GM20000 (cell line): ENCODE data around the gene EFCAB11.
A peak's percentile ranks its signal among the peaks of the same experiment; 100 is the strongest.
"Not testable (repeated sequence)": the region's sequence is repeated elsewhere in the genome, so short reads cannot be mapped to it uniquely, and the experiment has no call there.

Source experiments
- DNase-seq: peaks from one replicate; pipeline ENCODE4 v3.0.0; 2012; ENCODE audit warnings: low spot score
- CTCF ChIP-seq: IDR thresholded peaks from 2 replicates; pipeline ENCODE4 v1.5.1; 2012; ENCODE audit warnings: mild to moderate bottlenecking, control low read depth; ENCODE audit errors: extremely low read depth, missing control alignments

The EFCAB11 gene

GRCh38 chr14:89900802-89901201 lies 53.7 kb downstream of the EFCAB11 start:
- no peak for TF ChIP-seq CTCF
- DNase-seq, result no peak

GRCh38 chr14:89899917-89900663 lies 54.4 kb downstream of the EFCAB11 start:
- TF ChIP-seq CTCF, result peak; percentile 26
- DNase-seq, result peak; percentile 42

- no peak for DNase-seq
- no peak for TF ChIP-seq CTCF
Measured at GRCh38 chr14:89899291-89899690, 55.2 kb downstream of the EFCAB11 start.

GRCh38 chr14:89893388-89893787 lies 61.1 kb downstream of the EFCAB11 start:
- not testable (repeated sequence) for DNase-seq

- TF ChIP-seq CTCF, result no peak
- DNase-seq, result no peak
Measured at GRCh38 chr14:89892953-89893352, 61.6 kb downstream of the EFCAB11 start.

- not testable (repeated sequence) for DNase-seq
Measured at GRCh38 chr14:89891721-89892120, 62.8 kb downstream of the EFCAB11 start.

- DNase-seq, result no peak
- TF ChIP-seq CTCF, result no peak
Measured at GRCh38 chr14:89891055-89891454, 63.5 kb downstream of the EFCAB11 start.

GRCh38 chr14:89890589-89890988 lies 63.9 kb downstream of the EFCAB11 start:
- TF ChIP-seq CTCF, result no peak
- no peak for DNase-seq
